IMR-90 (cell line): ENCODE results near the gene DGKE. TPM values are rescaled to one million over a fixed set of nuclear protein-coding genes. Genes with fewer than 3 reads are reported as not detected.

Source experiments
- ATAC-seq: fragments of 200-7000 bp; cut with Tn5 transposase; 2 replicates; pipeline ENCODE4 v1.9.1; 2020; ENCODE audit warnings: low read depth, mild to moderate bottlenecking, moderate library complexity
- BruUV-seq: library from RNA; stranded (reverse); fragments of 400-500 nt; replicated peaks from 2 replicates; lab custom pipeline; 2021; lab: Mats Ljungman, UMichigan
- CTCF ChIA-PET: fragments of 300-600 bp; formaldehyde crosslinking; extraction: SDS; loops from one replicate; lab custom pipeline; 2021; ENCODE audit warnings: antibody characterized with exemption; lab: Yijun Ruan, JAX
- POLR2A ChIA-PET: fragments of 300-600 bp; sonication (Branson Sonifier 250); formaldehyde crosslinking; loops from one replicate; lab custom pipeline; 2022; ENCODE audit warnings: antibody characterized with exemption; ENCODE audit not compliant: unreplicated experiment; lab: Charles Lee
- DNase-seq: peaks from one replicate; pipeline ENCODE4 v3.0.0; 2013
- H2AFZ ChIP-seq: replicated peaks from 2 replicates; pipeline ENCODE3; 2013; ENCODE audit warnings: low read length, mild to moderate bottlenecking; ENCODE audit not compliant: poor library complexity
- H2AK5ac ChIP-seq: 2 replicates; pipeline ENCODE4 v1.6.1; 2013; ENCODE audit warnings: low read depth, low read length, inconsistent platforms
- H2AK9ac ChIP-seq: replicated peaks from 2 replicates; pipeline ENCODE3; 2013; ENCODE audit warnings: mild to moderate bottlenecking, low read depth, low read length, moderate library complexity; ENCODE audit not compliant: poor library complexity
- H2BK120ac ChIP-seq: 2 replicates; pipeline ENCODE4 v1.6.1; 2013; ENCODE audit warnings: low read depth, low read length, inconsistent platforms
- H2BK15ac ChIP-seq: 3 replicates; pipeline ENCODE4 v1.6.1; 2013; ENCODE audit warnings: low read depth, low read length, inconsistent platforms
- H2BK20ac ChIP-seq: 2 replicates; pipeline ENCODE4 v1.6.1; 2013; ENCODE audit warnings: low read depth, mild to moderate bottlenecking, inconsistent platforms, low read length, moderate library complexity
- H2BK5ac ChIP-seq: 2 replicates; pipeline ENCODE4 v1.6.1; 2013; ENCODE audit warnings: mild to moderate bottlenecking, low read depth, low read length, inconsistent platforms; ENCODE audit not compliant: poor library complexity, severe bottlenecking
- H3K14ac ChIP-seq: replicated peaks from 2 replicates; pipeline ENCODE4 v1.6.1; 2013; ENCODE audit warnings: low read depth, low read length, inconsistent platforms
- H3K18ac ChIP-seq: 2 replicates; pipeline ENCODE4 v1.6.1; 2013; ENCODE audit warnings: low read depth, low read length, control low read depth
- H3K23ac ChIP-seq: 2 replicates; pipeline ENCODE4 v1.6.1; 2013; ENCODE audit warnings: low read depth, low read length, inconsistent platforms
- H3K27ac ChIP-seq: 2 replicates; pipeline ENCODE4 v1.5.1; 2013; ENCODE audit warnings: mild to moderate bottlenecking, control low read depth, low read length; ENCODE audit not compliant: insufficient read depth
- H3K27me3 ChIP-seq: 2 replicates; pipeline ENCODE4 v1.6.1; 2013; ENCODE audit warnings: low read length; ENCODE audit not compliant: control insufficient read depth, insufficient read depth
- H3K36me3 ChIP-seq: 2 replicates; pipeline ENCODE4 v1.6.1; 2013; ENCODE audit warnings: low read length, mixed read lengths; ENCODE audit not compliant: control insufficient read depth, insufficient read depth
- H3K4ac ChIP-seq: 2 replicates; pipeline ENCODE4 v1.6.1; 2013; ENCODE audit warnings: low read depth, low read length, inconsistent platforms
- H3K4me1 ChIP-seq: 2 replicates; pipeline ENCODE4 v1.6.1; 2013; ENCODE audit warnings: low read length, mixed read lengths; ENCODE audit not compliant: control insufficient read depth, insufficient read depth
- H3K4me2 ChIP-seq: 2 replicates; pipeline ENCODE4 v1.6.1; 2013; ENCODE audit warnings: low read depth, mild to moderate bottlenecking, control low read depth, low read length, moderate library complexity
- H3K4me3 ChIP-seq: 2 replicates; pipeline ENCODE4 v1.5.1; 2013; ENCODE audit warnings: low read depth, mild to moderate bottlenecking, control low read depth, low read length, moderate library complexity; ENCODE audit not compliant: insufficient read depth
- H3K56ac ChIP-seq: 2 replicates; pipeline ENCODE4 v1.6.1; 2013; ENCODE audit warnings: low read length, inconsistent platforms; ENCODE audit not compliant: insufficient read depth; ENCODE audit errors: extremely low read depth
- H3K79me1 ChIP-seq, 2 experiments: 2 replicates each; pipeline ENCODE4 v1.6.1; 2013; ENCODE audit warnings: low read length in 2 of 2, inconsistent platforms in 1 of 2, low read depth in 1 of 2
- H3K9ac ChIP-seq: 2 replicates; pipeline ENCODE4 v1.6.1; 2013; ENCODE audit warnings: low read depth, low read length, control low read depth
- H3K9me1 ChIP-seq: 2 replicates; pipeline ENCODE4 v1.6.1; 2013; ENCODE audit warnings: low read length, inconsistent platforms; ENCODE audit not compliant: insufficient read depth
- H3K9me3 ChIP-seq: 2 replicates; pipeline ENCODE4 v1.6.1; 2013; ENCODE audit warnings: low read length; ENCODE audit not compliant: control insufficient read depth, insufficient read depth
- H4K20me1 ChIP-seq: 2 replicates; pipeline ENCODE4 v1.6.1; 2013; ENCODE audit warnings: low read length, inconsistent platforms; ENCODE audit not compliant: insufficient read depth
- H4K5ac ChIP-seq: 2 replicates; pipeline ENCODE4 v1.6.1; 2013; ENCODE audit warnings: mild to moderate bottlenecking, low read depth, low read length, control low read depth
- H4K8ac ChIP-seq, 2 experiments: 2 replicates each; pipeline ENCODE4 v1.6.1; 2013; ENCODE audit warnings: low read depth in 2 of 2, low read length in 2 of 2, control low read depth in 1 of 2, inconsistent platforms in 1 of 2
- H4K91ac ChIP-seq: 2 replicates; pipeline ENCODE4 v1.6.1; 2013; ENCODE audit warnings: low read depth, low read length, inconsistent platforms; ENCODE audit not compliant: insufficient read depth
- MAFK ChIP-seq: IDR thresholded peaks from 2 replicates; pipeline ENCODE4 v1.6.1; 2012; ENCODE audit warnings: low read depth, low read length, improper control_type of control experiment
- MAZ ChIP-seq: IDR thresholded peaks from 2 replicates; pipeline ENCODE4 v1.6.1; 2012; ENCODE audit warnings: low read depth, mild to moderate bottlenecking, low read length, improper control_type of control experiment, moderate library complexity, borderline replicate concordance
- MXI1 ChIP-seq: IDR thresholded peaks from 2 replicates; pipeline ENCODE4 v1.6.1; 2012; ENCODE audit warnings: low read depth, mild to moderate bottlenecking, low read length, moderate library complexity, borderline replicate concordance
- NFE2L2 ChIP-seq: fragments of 150-350 bp; IDR thresholded peaks from 2 replicates; pipeline ENCODE4 v1.6.1; 2016; ENCODE audit warnings: low read depth, mild to moderate bottlenecking, low read length
- POLR2A ChIP-seq: IDR thresholded peaks from 2 replicates; pipeline ENCODE4 v1.6.1; 2012; ENCODE audit warnings: mild to moderate bottlenecking, low read depth, low read length
- RAD21 ChIP-seq: IDR thresholded peaks from 2 replicates; pipeline ENCODE4 v1.6.1; 2012; ENCODE audit warnings: low read length, improper control_type of control experiment
- RCOR1 ChIP-seq: IDR thresholded peaks from 2 replicates; pipeline ENCODE4 v1.6.1; 2012; ENCODE audit warnings: mild to moderate bottlenecking, low read length, improper control_type of control experiment; ENCODE audit not compliant: insufficient replicate concordance
- SMC3 ChIP-seq: fragments of 150-350 bp; IDR thresholded peaks from 2 replicates; pipeline ENCODE4 v1.6.1; 2016; ENCODE audit warnings: low read depth, mild to moderate bottlenecking, antibody characterized with exemption, low read length, moderate library complexity
- WGBS, 2 experiments: methylation state at CpG; one replicate each; pipeline versions ENCODE4 v1.1.5 to v1.1.7; 2013; ENCODE audit warnings: missing lambda C conversion rate in 2 of 2; ENCODE audit not compliant: insufficient read length in 1 of 2; ENCODE audit errors: extremely low coverage in 2 of 2; 5-methylcytosine and 5-hydroxymethylcytosine counted together
- dilution Hi-C: fragments of 300-500 bp; cut with HindIII; formaldehyde crosslinking; loops from one replicate; pipeline ENCODE4 v1.14.3; 2018; ENCODE audit warnings: low sequenced_read_pairs; ENCODE audit not compliant: unreplicated experiment
- in situ Hi-C: fragments of 300-500 bp; cut with MboI; formaldehyde crosslinking; loops from 3 replicates; pipeline ENCODE4 v1.14.3; 2019; ENCODE audit warnings: low sequenced_read_pairs, inconsistent platforms, mixed read lengths
- intact Hi-C: fragments of 100-400 bp; cut with micrococcal nuclease; formaldehyde crosslinking; loops from 2 replicates; pipeline ENCODE4 v1.10.0; 2022
- polyA plus RNA-seq, 3 experiments: library from polyadenylated mRNA; depleted of rRNA; stranded (reverse); fragments of >200 nt; gene quantifications; 2 replicates each; pipeline ENCODE4 v1.2.3, GENCODE V29; 2012; ENCODE audit warnings: low replicate concordance in 1 of 3
- total RNA-seq: library from RNA; depleted of rRNA; stranded (reverse); fragments of >200 nt; gene quantifications from 2 replicates; pipeline ENCODE4 v1.2.3, GENCODE V29; 2012
- TF ChIP-seq, protein P1 (sequence below): fragments of 150-350 bp; IDR thresholded peaks from 2 replicates; pipeline ENCODE4 v1.6.1; 2017; ENCODE audit warnings: mild to moderate bottlenecking, antibody characterized with exemption, low read length, low read depth
- TF ChIP-seq, protein P2 (sequence below): fragments of 150-350 bp; IDR thresholded peaks from 2 replicates; pipeline ENCODE4 v1.6.1; 2016; ENCODE audit warnings: low read depth, mild to moderate bottlenecking, low read length, moderate library complexity, borderline replicate concordance
- TF ChIP-seq, protein P3 (sequence below): conservative IDR thresholded peaks from 2 replicates; pipeline ENCODE4 v1.5.1; 2012; ENCODE audit warnings: mild to moderate bottlenecking, low read depth, low read length, improper control_type of control experiment

Gene DGKE
- total and polyA plus RNA-seq, 2 of the 4 experiments (the other 2 are of a cell fraction): 3.9 to 5.0 TPM

DNA sequence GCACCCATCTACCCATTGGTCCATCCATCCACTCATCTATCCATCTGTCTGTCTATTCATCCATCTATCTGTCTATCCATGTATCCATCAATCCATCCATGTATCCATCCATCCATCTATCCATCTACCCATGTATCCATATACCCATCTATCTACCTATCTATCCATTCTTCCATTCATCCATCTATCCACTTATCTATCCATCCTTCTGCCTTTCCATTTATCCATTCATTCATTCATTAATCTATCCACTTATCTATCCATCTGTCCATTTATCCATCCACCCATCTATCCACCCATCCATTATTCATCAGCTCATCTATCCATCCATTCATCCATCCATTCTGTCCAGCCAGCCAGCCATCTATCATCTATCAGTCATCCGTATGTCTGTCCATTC lies 58.4 kb downstream of the DGKE start (continued):
- no peak for TF ChIP-seq MAZ

DNA sequence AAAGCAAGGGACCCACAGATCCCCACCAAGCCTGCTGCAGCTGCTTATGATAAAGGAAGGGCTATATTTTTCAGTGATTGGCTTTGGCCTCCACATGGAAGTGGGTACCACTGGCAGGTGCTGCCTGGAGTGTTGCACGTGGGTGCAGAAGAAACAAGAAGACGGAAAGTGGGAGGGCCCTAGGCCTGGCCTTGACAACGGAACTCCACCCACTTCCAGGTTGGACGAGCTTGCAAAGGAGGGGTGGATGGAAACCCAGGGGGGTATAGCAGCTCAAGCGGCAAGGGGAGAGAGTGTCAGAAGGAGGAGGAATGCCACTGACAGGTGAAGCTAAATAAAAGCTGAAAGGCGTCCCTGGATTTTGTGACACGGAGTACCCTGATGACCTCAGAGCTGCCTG lies 59.6 kb downstream of the DGKE start:
- Histone ChIP-seq H2AK9ac (no peak overlapping the region), H4K91ac (no peak overlapping the region), H4K5ac (no peak overlapping the region), H3K9ac (no peak overlapping the region), H3K9me3 (no peaks in the 10 kb centered on the region; the same call in 1 of the 2 replicates), H3K4me2 (no peak overlapping the region), H4K20me1 (0 out of 2 replicates have a peak, but pooled peaks cover 3% of the 10 kb centered on the region), H3K27me3 (no peaks in the 10 kb centered on the region), H2BK5ac (no peak overlapping the region), H3K18ac (no peak overlapping the region), H3K27ac (no peak overlapping the region), H3K36me3 (peaks cover 60% of the 10 kb centered on the region), H3K9me1 (peaks cover 9% of the 10 kb centered on the region; the same call in 1 of the 2 replicates), H2AFZ (no peak overlapping the region), H2AK5ac (no peak overlapping the region), H3K4me1 (no peaks in the 10 kb centered on the region), H4K8ac (no peak overlapping the region), H2BK120ac (no peak overlapping the region), H3K56ac (no peak overlapping the region), H3K23ac (no peak overlapping the region), H3K4me3 (no peak overlapping the region), H3K14ac (no peak overlapping the region), H3K79me1 (peaks cover 8 to 9% of the 10 kb centered on the region in 2 experiments; a peak in 3 of 4 replicates), H3K4ac (no peak overlapping the region), H2BK15ac (no peak overlapping the region), H2BK20ac (no peak overlapping the region)
- ATAC-seq (no peak), DNase-seq (no peak)
- intact Hi-C loops (no loop called here), dilution Hi-C loops (no loop called here), in situ Hi-C loops (no loop called here)
- 83% methylated on average over 6 of the region's 7 CpGs; no CpG with 5 or more reads in 1 of the 2 experiments for whole genome bisulfite sequencing, 2 experiments
- TF ChIP-seq POLR2A (no peak), SMC3 (no peak), RAD21 (no peak), RCOR1 (no peak), MXI1 (no peak), MAZ (no peak), NFE2L2 (no peak), MAFK (no peak)
- TF ChIP-seq, protein P1, sequence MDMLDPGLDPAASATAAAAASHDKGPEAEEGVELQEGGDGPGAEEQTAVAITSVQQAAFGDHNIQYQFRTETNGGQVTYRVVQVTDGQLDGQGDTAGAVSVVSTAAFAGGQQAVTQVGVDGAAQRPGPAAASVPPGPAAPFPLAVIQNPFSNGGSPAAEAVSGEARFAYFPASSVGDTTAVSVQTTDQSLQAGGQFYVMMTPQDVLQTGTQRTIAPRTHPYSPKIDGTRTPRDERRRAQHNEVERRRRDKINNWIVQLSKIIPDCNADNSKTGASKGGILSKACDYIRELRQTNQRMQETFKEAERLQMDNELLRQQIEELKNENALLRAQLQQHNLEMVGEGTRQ: no peak
- TF ChIP-seq, protein P2, sequence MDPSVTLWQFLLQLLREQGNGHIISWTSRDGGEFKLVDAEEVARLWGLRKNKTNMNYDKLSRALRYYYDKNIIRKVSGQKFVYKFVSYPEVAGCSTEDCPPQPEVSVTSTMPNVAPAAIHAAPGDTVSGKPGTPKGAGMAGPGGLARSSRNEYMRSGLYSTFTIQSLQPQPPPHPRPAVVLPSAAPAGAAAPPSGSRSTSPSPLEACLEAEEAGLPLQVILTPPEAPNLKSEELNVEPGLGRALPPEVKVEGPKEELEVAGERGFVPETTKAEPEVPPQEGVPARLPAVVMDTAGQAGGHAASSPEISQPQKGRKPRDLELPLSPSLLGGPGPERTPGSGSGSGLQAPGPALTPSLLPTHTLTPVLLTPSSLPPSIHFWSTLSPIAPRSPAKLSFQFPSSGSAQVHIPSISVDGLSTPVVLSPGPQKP: no peak
- TF ChIP-seq, protein P3, sequence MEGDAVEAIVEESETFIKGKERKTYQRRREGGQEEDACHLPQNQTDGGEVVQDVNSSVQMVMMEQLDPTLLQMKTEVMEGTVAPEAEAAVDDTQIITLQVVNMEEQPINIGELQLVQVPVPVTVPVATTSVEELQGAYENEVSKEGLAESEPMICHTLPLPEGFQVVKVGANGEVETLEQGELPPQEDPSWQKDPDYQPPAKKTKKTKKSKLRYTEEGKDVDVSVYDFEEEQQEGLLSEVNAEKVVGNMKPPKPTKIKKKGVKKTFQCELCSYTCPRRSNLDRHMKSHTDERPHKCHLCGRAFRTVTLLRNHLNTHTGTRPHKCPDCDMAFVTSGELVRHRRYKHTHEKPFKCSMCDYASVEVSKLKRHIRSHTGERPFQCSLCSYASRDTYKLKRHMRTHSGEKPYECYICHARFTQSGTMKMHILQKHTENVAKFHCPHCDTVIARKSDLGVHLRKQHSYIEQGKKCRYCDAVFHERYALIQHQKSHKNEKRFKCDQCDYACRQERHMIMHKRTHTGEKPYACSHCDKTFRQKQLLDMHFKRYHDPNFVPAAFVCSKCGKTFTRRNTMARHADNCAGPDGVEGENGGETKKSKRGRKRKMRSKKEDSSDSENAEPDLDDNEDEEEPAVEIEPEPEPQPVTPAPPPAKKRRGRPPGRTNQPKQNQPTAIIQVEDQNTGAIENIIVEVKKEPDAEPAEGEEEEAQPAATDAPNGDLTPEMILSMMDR: no peak
- no TSS peak for BruUV-seq
- ChIA-PET POLR2A (no interaction called here), CTCF (no interaction called here)
